ENCODE results near the gene CAPN11. TPM values are rescaled to one million over a fixed set of nuclear protein-coding genes. Genes with fewer than 3 reads are reported as not detected.

CAPN11 gene
- total and polyA plus RNA-seq, 9 of the 15 experiments (the other 6 are each of a cell fraction or from before 2014, with no cell fraction given) = 0.03 to 0.61 (median 0.17) TPM; not detected in 1

DNA sequence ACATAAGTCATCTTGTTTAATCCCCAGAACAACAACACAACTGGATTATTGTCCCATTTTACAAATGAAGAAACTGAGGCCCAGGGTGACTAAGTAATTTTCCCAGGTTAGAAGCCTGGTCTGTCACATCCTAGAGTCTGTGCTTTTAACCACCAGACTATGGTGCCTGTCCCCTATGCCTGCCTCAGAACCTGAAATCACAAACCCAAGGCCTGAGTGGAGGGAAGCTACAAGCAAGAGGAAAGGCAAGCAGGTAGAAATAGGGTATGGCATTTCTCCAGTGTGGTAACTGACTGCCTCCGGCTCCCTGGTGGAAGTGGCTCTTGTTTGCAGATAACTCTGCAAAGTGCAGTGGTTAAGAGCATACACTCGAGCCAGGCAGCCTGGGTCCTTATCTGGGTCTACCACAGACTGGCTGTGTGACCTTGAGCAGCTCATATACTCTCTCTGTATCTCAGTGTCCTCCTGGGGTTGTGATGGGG, 28.7 kb upstream of the CAPN11 start (continued):
- TF ChIP-seq, protein P1, sequence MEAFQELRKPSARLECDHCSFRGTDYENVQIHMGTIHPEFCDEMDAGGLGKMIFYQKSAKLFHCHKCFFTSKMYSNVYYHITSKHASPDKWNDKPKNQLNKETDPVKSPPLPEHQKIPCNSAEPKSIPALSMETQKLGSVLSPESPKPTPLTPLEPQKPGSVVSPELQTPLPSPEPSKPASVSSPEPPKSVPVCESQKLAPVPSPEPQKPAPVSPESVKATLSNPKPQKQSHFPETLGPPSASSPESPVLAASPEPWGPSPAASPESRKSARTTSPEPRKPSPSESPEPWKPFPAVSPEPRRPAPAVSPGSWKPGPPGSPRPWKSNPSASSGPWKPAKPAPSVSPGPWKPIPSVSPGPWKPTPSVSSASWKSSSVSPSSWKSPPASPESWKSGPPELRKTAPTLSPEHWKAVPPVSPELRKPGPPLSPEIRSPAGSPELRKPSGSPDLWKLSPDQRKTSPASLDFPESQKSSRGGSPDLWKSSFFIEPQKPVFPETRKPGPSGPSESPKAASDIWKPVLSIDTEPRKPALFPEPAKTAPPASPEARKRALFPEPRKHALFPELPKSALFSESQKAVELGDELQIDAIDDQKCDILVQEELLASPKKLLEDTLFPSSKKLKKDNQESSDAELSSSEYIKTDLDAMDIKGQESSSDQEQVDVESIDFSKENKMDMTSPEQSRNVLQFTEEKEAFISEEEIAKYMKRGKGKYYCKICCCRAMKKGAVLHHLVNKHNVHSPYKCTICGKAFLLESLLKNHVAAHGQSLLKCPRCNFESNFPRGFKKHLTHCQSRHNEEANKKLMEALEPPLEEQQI (IDR thresholded peaks at IDR 0.05) = peak; percentile 44; the same call in 1 of the 2 replicates
- TF ChIP-seq CBFB (CRISPR knock-in tag; IDR thresholded peaks at IDR 0.05) (peak; percentile 67; the same call in 1 of the 2 replicates), RAD51 (IDR thresholded peaks at IDR 0.05; ENCODE audit: borderline replicate concordance, low read depth) (no peak), MTF1 (CRISPR knock-in tag; IDR thresholded peaks at IDR 0.05; ENCODE audit: borderline replicate concordance) (no peak), RBFOX2 (IDR thresholded peaks at IDR 0.05; ENCODE audit: low read depth, low read length) (no peak), SAFB2 (IDR thresholded peaks at IDR 0.05; ENCODE audit: borderline replicate concordance, low read depth, low read length, severe bottlenecking) (no peak), KDM1A (IDR thresholded peaks at IDR 0.05) (peak; percentile 97 to 99), ATF1 (CRISPR knock-in tag; IDR thresholded peaks at IDR 0.05) (no peak), ATF1 (tag; IDR thresholded peaks at IDR 0.05) (peak; percentile 44), TEAD1 (CRISPR knock-in tag; IDR thresholded peaks at IDR 0.05) (peak in 1 of 2 experiments; percentile 67; a peak in 1 of 4 replicates), MAFG (tag; conservative IDR thresholded peaks at IDR 0.05) (peak; percentile 61; the same call in 1 of the 2 replicates), DACH1 (IDR thresholded peaks at IDR 0.05; ENCODE audit: partially characterized antibody) (peak; percentile 61)
- TF ChIP-seq, protein P2, sequence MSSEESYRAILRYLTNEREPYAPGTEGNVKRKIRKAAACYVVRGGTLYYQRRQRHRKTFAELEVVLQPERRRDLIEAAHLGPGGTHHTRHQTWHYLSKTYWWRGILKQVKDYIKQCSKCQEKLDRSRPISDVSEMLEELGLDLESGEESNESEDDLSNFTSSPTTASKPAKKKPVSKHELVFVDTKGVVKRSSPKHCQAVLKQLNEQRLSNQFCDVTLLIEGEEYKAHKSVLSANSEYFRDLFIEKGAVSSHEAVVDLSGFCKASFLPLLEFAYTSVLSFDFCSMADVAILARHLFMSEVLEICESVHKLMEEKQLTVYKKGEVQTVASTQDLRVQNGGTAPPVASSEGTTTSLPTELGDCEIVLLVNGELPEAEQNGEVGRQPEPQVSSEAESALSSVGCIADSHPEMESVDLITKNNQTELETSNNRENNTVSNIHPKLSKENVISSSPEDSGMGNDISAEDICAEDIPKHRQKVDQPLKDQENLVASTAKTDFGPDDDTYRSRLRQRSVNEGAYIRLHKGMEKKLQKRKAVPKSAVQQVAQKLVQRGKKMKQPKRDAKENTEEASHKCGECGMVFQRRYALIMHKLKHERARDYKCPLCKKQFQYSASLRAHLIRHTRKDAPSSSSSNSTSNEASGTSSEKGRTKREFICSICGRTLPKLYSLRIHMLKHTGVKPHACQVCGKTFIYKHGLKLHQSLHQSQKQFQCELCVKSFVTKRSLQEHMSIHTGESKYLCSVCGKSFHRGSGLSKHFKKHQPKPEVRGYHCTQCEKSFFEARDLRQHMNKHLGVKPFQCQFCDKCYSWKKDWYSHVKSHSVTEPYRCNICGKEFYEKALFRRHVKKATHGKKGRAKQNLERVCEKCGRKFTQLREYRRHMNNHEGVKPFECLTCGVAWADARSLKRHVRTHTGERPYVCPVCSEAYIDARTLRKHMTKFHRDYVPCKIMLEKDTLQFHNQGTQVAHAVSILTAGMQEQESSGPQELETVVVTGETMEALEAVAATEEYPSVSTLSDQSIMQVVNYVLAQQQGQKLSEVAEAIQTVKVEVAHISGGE (CRISPR knock-in tag; IDR thresholded peaks at IDR 0.05) = peak in 1 of 3 experiments; percentile 31; a peak in 1 of 6 replicates
- TF ChIP-seq, protein P3, sequence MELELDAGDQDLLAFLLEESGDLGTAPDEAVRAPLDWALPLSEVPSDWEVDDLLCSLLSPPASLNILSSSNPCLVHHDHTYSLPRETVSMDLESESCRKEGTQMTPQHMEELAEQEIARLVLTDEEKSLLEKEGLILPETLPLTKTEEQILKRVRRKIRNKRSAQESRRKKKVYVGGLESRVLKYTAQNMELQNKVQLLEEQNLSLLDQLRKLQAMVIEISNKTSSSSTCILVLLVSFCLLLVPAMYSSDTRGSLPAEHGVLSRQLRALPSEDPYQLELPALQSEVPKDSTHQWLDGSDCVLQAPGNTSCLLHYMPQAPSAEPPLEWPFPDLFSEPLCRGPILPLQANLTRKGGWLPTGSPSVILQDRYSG (tag; conservative IDR thresholded peaks at IDR 0.05; ENCODE audit: low read depth) = no peak
- TF ChIP-seq, protein P4, sequence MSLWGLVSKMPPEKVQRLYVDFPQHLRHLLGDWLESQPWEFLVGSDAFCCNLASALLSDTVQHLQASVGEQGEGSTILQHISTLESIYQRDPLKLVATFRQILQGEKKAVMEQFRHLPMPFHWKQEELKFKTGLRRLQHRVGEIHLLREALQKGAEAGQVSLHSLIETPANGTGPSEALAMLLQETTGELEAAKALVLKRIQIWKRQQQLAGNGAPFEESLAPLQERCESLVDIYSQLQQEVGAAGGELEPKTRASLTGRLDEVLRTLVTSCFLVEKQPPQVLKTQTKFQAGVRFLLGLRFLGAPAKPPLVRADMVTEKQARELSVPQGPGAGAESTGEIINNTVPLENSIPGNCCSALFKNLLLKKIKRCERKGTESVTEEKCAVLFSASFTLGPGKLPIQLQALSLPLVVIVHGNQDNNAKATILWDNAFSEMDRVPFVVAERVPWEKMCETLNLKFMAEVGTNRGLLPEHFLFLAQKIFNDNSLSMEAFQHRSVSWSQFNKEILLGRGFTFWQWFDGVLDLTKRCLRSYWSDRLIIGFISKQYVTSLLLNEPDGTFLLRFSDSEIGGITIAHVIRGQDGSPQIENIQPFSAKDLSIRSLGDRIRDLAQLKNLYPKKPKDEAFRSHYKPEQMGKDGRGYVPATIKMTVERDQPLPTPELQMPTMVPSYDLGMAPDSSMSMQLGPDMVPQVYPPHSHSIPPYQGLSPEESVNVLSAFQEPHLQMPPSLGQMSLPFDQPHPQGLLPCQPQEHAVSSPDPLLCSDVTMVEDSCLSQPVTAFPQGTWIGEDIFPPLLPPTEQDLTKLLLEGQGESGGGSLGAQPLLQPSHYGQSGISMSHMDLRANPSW (CRISPR knock-in tag; IDR thresholded peaks at IDR 0.05) = no peak
- TF ChIP-seq, protein P5, sequence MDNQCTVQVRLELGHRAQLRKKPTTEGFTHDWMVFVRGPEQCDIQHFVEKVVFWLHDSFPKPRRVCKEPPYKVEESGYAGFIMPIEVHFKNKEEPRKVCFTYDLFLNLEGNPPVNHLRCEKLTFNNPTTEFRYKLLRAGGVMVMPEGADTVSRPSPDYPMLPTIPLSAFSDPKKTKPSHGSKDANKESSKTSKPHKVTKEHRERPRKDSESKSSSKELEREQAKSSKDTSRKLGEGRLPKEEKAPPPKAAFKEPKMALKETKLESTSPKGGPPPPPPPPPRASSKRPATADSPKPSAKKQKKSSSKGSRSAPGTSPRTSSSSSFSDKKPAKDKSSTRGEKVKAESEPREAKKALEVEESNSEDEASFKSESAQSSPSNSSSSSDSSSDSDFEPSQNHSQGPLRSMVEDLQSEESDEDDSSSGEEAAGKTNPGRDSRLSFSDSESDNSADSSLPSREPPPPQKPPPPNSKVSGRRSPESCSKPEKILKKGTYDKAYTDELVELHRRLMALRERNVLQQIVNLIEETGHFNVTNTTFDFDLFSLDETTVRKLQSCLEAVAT (IDR thresholded peaks at IDR 0.05) = peak in 1 of 2 experiments; percentile 50; a peak in 1 of 4 replicates

Measured in K562 (cell line).